ENCODE data around the gene RRP9. TPM values are rescaled to one million over a fixed set of nuclear protein-coding genes. Genes with fewer than 3 reads are reported as not detected.

Gene RRP9
- total and polyA plus RNA-seq, 10 of the 15 experiments (the other 5 are each of a cell fraction or from before 2014, with no cell fraction given), result 4.7 to 91.5 (median 41.7) TPM

DNA sequence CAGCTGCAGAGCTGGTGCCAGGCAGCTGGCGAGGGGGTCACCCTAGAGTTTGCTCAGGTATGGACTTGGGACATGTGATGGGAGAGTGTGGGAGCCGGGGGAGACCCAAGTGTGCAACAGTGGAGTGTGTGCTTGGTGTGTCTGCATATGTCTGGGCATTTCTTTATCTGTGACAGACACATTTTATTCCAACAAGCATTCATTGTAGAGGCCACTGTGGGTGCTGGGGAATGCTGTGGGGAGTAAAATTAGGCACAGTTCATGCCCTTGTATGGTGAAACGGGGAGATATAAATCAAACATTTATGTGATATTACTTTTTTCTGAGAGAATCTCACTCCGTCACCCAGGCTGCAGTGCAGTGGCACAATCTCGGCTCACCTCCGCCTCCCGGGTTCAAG is 45.9 kb upstream of the RRP9 start:
- Histone ChIP-seq H4K20me1 (ENCODE audit: control insufficient read depth, insufficient read depth) (0 out of 2 replicates have a peak, but pooled peaks cover 3% of the 10 kb centered on the region), H3K9me3 (replicated peaks; ENCODE audit: control insufficient read depth, insufficient read depth, low read length) (no peaks in the 10 kb centered on the region), H3K27me3 (replicated peaks in 1 of 2; ENCODE audit: control insufficient read depth in 2 of 2, insufficient read depth in 2 of 2, low read length in 1 of 2) (no peaks in the 10 kb centered on the region), H3K27ac (ENCODE audit: control insufficient read depth, insufficient read depth) (no peak overlapping the region), H3K4me1 (ENCODE audit: control insufficient read depth, insufficient read depth, low read length) (peaks cover 5% of the 10 kb centered on the region), H3K4me2 (ENCODE audit: control insufficient read depth, insufficient read depth) (no peak overlapping the region), H3K9ac (ENCODE audit: control insufficient read depth, insufficient read depth, low read length) (no peak overlapping the region), H3K79me2 (ENCODE audit: control insufficient read depth, insufficient read depth, low read length) (peaks cover 5% of the 10 kb centered on the region), H3K36me3 (ENCODE audit: control insufficient read depth in 2 of 2, insufficient read depth in 2 of 2, low read length in 1 of 2) (peaks cover under 1 to 4% of the 10 kb centered on the region in 2 experiments; a peak in 3 of 4 replicates), H2AFZ (ENCODE audit: control insufficient read depth, low read depth, low read length) (no peak overlapping the region), H3K4me3 (no peak overlapping the region)
- ChIA-PET RAD21 (ENCODE audit: unreplicated experiment) (no interaction called here), CTCF (no interaction called here), POLR2A (no interaction called here), SMC1A (ENCODE audit: uncharacterized antibody, unreplicated experiment) (no interaction called here)
- TF ChIP-seq PBX3 (IDR thresholded peaks at IDR 0.05; ENCODE audit: insufficient replicate concordance, low read depth, low read length), result no peak
- TF ChIP-seq IRF4 (IDR thresholded peaks at IDR 0.05; ENCODE audit: low read depth, low read length), result no peak
- no peak for TF ChIP-seq EZH2 (IDR thresholded peaks at IDR 0.05; ENCODE audit: borderline replicate concordance, control insufficient read depth, low read depth, low read length)
- no peak for TF ChIP-seq NFYB (IDR thresholded peaks at IDR 0.05; ENCODE audit: insufficient read depth, low read depth, low read length)
- no peak for TF ChIP-seq STAT1 (conservative IDR thresholded peaks at IDR 0.05)
- TF ChIP-seq GABPA (IDR thresholded peaks at IDR 0.05; ENCODE audit: low read depth), result no peak
- TF ChIP-seq MYC (IDR thresholded peaks at IDR 0.05; ENCODE audit: insufficient read depth, insufficient read length, insufficient replicate concordance, low read length, severe bottlenecking), result no peak
- TF ChIP-seq HSF1 (IDR thresholded peaks at IDR 0.05; ENCODE audit: low read depth, low read length), result no peak
- TF ChIP-seq USF2 (IDR thresholded peaks at IDR 0.05; ENCODE audit: borderline replicate concordance, low read depth, low read length), result no peak
- FAIRE-seq (no peak), DNase-seq (ENCODE audit: low read depth, low spot score) (no peak), ATAC-seq (no peak)
- in situ Hi-C loops (cut with MboI), result no loop called here
- 88% methylated on average over 7 of the region's 7 CpGs for WGBS (ENCODE audit: insufficient coverage, insufficient replicate concordance, low lambda C conversion rate, missing lambda C conversion rate)
- intact Hi-C loops (cut with micrococcal nuclease; ENCODE audit: unreplicated experiment), result no loop called here
- no TSS peak for BruUV-seq (replicated peaks)
